Endothelial cell of umbilical vein (primary cell): ENCODE results near the gene SLC25A22. TPM values are rescaled to one million over a fixed set of nuclear protein-coding genes. Genes with fewer than 3 reads are reported as not detected.

Source experiments
- BruUV-seq: library from RNA; stranded (reverse); fragments of 400-500 nt; replicated peaks from 2 replicates; lab custom pipeline; 2021; lab: Mats Ljungman, UMichigan
- CTCF ChIA-PET: fragments of 300-600, 350-600 bp; sonication (Branson Sonifier 250); formaldehyde crosslinking; loops from one replicate; lab custom pipeline; 2021; ENCODE audit warnings: antibody characterized with exemption, inconsistent platforms; lab: Charles Lee
- POLR2A ChIA-PET: fragments of 300-600, 350-600 bp; sonication (Branson Sonifier 250); formaldehyde crosslinking; loops from one replicate; lab custom pipeline; 2021; ENCODE audit warnings: antibody characterized with exemption, inconsistent platforms; lab: Charles Lee
- DNase-seq: peaks from one replicate; pipeline ENCODE4 v3.0.0-alpha.2; 2011; ENCODE audit warnings: low read depth, low spot score
- FAIRE-seq: peaks from 2 replicates; lab custom pipeline; 2011; peaks lifted over from hg19 to GRCh38; lab: Jason Lieb, UNC
- H2AFZ ChIP-seq: 2 replicates; pipeline ENCODE4 v1.6.0; 2012; ENCODE audit warnings: low read depth, low read length, control low read depth, inconsistent platforms
- H3K27ac ChIP-seq: 2 replicates; pipeline ENCODE4 v1.5.1; 2011; ENCODE audit warnings: low read depth, mild to moderate bottlenecking, control low read depth, low read length, moderate library complexity; ENCODE audit not compliant: insufficient read depth
- H3K27me3 ChIP-seq, 2 experiments: 2 replicates each; pipeline versions ENCODE4 v1.6.0 to v1.6.1; 2011; ENCODE audit warnings: low read length in 2 of 2, mixed read lengths in 1 of 2; ENCODE audit not compliant: control insufficient read depth in 2 of 2, insufficient read depth in 2 of 2
- H3K36me3 ChIP-seq, 2 experiments: 2 replicates in 1 of 2; 3 replicates in 1 of 2; pipeline ENCODE4 v1.5.1; 2011; ENCODE audit warnings: low read length in 2 of 2, mild to moderate bottlenecking in 1 of 2, moderate library complexity in 1 of 2; ENCODE audit not compliant: control insufficient read depth in 2 of 2, insufficient read depth in 2 of 2; ENCODE audit errors: extremely low read depth in 1 of 2
- H3K4me1 ChIP-seq: 3 replicates; pipeline ENCODE4 v1.5.1; 2011; ENCODE audit warnings: mild to moderate bottlenecking, low read length; ENCODE audit not compliant: control insufficient read depth, insufficient read depth; ENCODE audit errors: extremely low read depth
- H3K4me2 ChIP-seq: 2 replicates; pipeline ENCODE4 v1.6.1; 2011; ENCODE audit warnings: low read length, control low read depth, mixed read lengths; ENCODE audit not compliant: insufficient read depth
- H3K4me3 ChIP-seq, 3 experiments: fragments of 200-600 bp in 1 of 3; sonication (generic), shearing (Covaris generic) in 1 of 3; replicated peaks in 1 of 3; 2 replicates each; pipeline ENCODE4 v1.5.1; 2011 to 2016; ENCODE audit warnings: control low read depth in 3 of 3, low read length in 3 of 3, mild to moderate bottlenecking in 2 of 3, inconsistent platforms in 1 of 3, low read depth in 1 of 3, moderate library complexity in 1 of 3; ENCODE audit not compliant: insufficient read depth in 1 of 3
- H3K79me2 ChIP-seq: 2 replicates; pipeline ENCODE4 v1.6.0; 2012; ENCODE audit warnings: low read length, inconsistent platforms; ENCODE audit not compliant: control insufficient read depth, insufficient read depth
- H3K9ac ChIP-seq: replicated peaks from 2 replicates; pipeline ENCODE3; 2011; ENCODE audit warnings: low read length, control low read depth; ENCODE audit not compliant: insufficient read depth; ENCODE audit errors: extremely low read depth
- H3K9me1 ChIP-seq: replicated peaks from 3 replicates; pipeline ENCODE4 v1.6.0; 2011; ENCODE audit warnings: mild to moderate bottlenecking, low read length; ENCODE audit not compliant: control insufficient read depth, insufficient read depth; ENCODE audit errors: extremely low read depth
- H3K9me3 ChIP-seq: replicated peaks from 2 replicates; pipeline ENCODE4 v1.5.1; 2012; ENCODE audit warnings: low read length, inconsistent platforms; ENCODE audit not compliant: control insufficient read depth, insufficient read depth
- H4K20me1 ChIP-seq: replicated peaks from 2 replicates; pipeline ENCODE3; 2011; ENCODE audit warnings: mild to moderate bottlenecking, low read length; ENCODE audit not compliant: control insufficient read depth, insufficient read depth; ENCODE audit errors: extremely low read depth
- CTCF ChIP-seq, 2 donors: IDR thresholded peaks; 1 replicate in 1 of 2; 2 replicates in 1 of 2; pipeline ENCODE4 v1.5.1; 2011; ENCODE audit warnings: low read length in 2 of 2, mild to moderate bottlenecking in 2 of 2, moderate library complexity in 2 of 2, control low read depth in 1 of 2, inconsistent platforms in 1 of 2, low read depth in 1 of 2; ENCODE audit not compliant: insufficient read depth in 1 of 2; ENCODE audit errors: extremely low read depth in 1 of 2
- EZH2 ChIP-seq: IDR thresholded peaks from 2 replicates; pipeline ENCODE4 v1.6.1; 2012; ENCODE audit warnings: borderline replicate concordance, low read depth, mild to moderate bottlenecking, moderate library complexity, low read length, inconsistent platforms; ENCODE audit not compliant: severe bottlenecking
- FOS ChIP-seq: IDR thresholded peaks from 2 replicates; pipeline ENCODE4 v1.6.1; 2011; ENCODE audit warnings: mild to moderate bottlenecking, low read length, moderate library complexity, borderline replicate concordance; ENCODE audit not compliant: insufficient read depth
- GATA2 ChIP-seq: IDR thresholded peaks from 2 replicates; pipeline ENCODE4 v1.7.0; 2011; ENCODE audit warnings: low read depth, mild to moderate bottlenecking, moderate library complexity, mixed read lengths, low read length; ENCODE audit not compliant: insufficient read length, insufficient read depth
- JUN ChIP-seq: IDR thresholded peaks from 2 replicates; pipeline ENCODE4 v1.6.1; 2011; ENCODE audit warnings: borderline replicate concordance, low read depth; ENCODE audit not compliant: insufficient read length, insufficient read depth
- MYC ChIP-seq: IDR thresholded peaks from one replicate; pipeline ENCODE4 v1.6.1; 2011; ENCODE audit warnings: mild to moderate bottlenecking, low read depth, low read length
- POLR2A ChIP-seq: IDR thresholded peaks from 2 replicates; pipeline ENCODE4 v1.6.1; 2012; ENCODE audit warnings: low read depth, mild to moderate bottlenecking, control low read depth, low read length
- POLR2AphosphoS5 ChIP-seq: IDR thresholded peaks from 2 replicates; pipeline ENCODE4 v1.6.1; 2012; ENCODE audit warnings: low read depth, mild to moderate bottlenecking, control low read depth, low read length, moderate library complexity; ENCODE audit not compliant: insufficient read depth
- dilution Hi-C: fragments of 300-500 bp; cut with MboI; formaldehyde crosslinking; loops from one replicate; pipeline ENCODE4 v1.15.0; 2019; ENCODE audit warnings: low sequenced_read_pairs; ENCODE audit not compliant: extremely low pct_ligation_motif_present
- intact Hi-C: fragments of 100-400 bp; cut with micrococcal nuclease; formaldehyde crosslinking; loops from one replicate; pipeline ENCODE4 v1.10.0; 2022
- polyA plus RNA-seq, 4 experiments: library from polyadenylated mRNA; depleted of rRNA in 3 of 4; stranded (reverse) in 3 of 4; unstranded in 1 of 4; fragments of >200 nt; gene quantifications; 2 replicates each; pipeline versions ENCODE4 v1.2.1 to v1.2.3, GENCODE V29; 2011 to 2012; ENCODE audit warnings: missing spikeins in 1 of 4
- total RNA-seq: library from RNA; stranded (reverse); gene quantifications from 2 replicates; pipeline ENCODE4 v1.2.3, GENCODE V29; 2021
- TF ChIP-seq, protein P1 (sequence below): IDR thresholded peaks from 2 replicates; pipeline ENCODE4 v1.6.1; 2011; ENCODE audit not compliant: insufficient read depth, insufficient read length

SLC25A22 gene
- total and polyA plus RNA-seq, 2 donors (not counting 3 experiments of a cell fraction or from before 2014, with no cell fraction given), result 24.5 to 24.9 TPM

- no TSS peak for BruUV-seq
- Histone ChIP-seq H3K27ac (peak within 1 kb of the TSS; percentile 97), H3K36me3 (peaks cover 5 to 25% of the 10 kb centered on the region in 2 experiments), H3K9me3 (no peaks in the 10 kb centered on the region), H3K27me3 (no peaks in the 10 kb centered on the region), H3K4me3 (peak within 1 kb of the TSS; percentile 77 to 90 (median 80)), H3K9me1 (no peaks in the 10 kb centered on the region), H3K9ac (peak within 1 kb of the TSS; percentile 97), H2AFZ (peak within 1 kb of the TSS; percentile 77), H4K20me1 (no peaks in the 10 kb centered on the region), H3K4me2 (peak within 1 kb of the TSS; percentile 96), H3K79me2 (peaks cover 41% of the 10 kb centered on the region), H3K4me1 (peaks cover 26% of the 10 kb centered on the region)
- intact Hi-C loops, result loop anchor here (1.0 kb wide), 3 partner anchors 10 to 35 kb away; no protein-coding TSS in a partner anchor
- ChIA-PET POLR2A (interaction anchor here (0.9 to 1.8 kb wide), 4 partner anchors 10 to 34 kb away, joined by 3 to 23 read pairs (median 6); partner anchors contain the start of genes PNPLA2 and TSPAN4), CTCF (interaction anchor here (1.0 to 1.2 kb wide), 3 partner anchors 10 to 26 kb away, joined by 3 to 6 read pairs (median 4); partner anchors contain the start of genes PNPLA2 and SLC25A22)
- peak; percentile 98 for FAIRE-seq
- dilution Hi-C loops, result no loop called here
- TF ChIP-seq FOS, result no peak
- TF ChIP-seq POLR2AphosphoS5, result peak; percentile 96
- TF ChIP-seq POLR2A, result peak; percentile 92
- TF ChIP-seq GATA2, result no peak
- no peak for TF ChIP-seq CTCF (IDR thresholded peaks at IDR 0.05; ENCODE audit: extremely low read depth in 1 of 2, insufficient read depth in 1 of 2, low read depth in 1 of 2, low read length in 2 of 2)
- TF ChIP-seq MYC, result peak; percentile 66
- TF ChIP-seq, protein P1, sequence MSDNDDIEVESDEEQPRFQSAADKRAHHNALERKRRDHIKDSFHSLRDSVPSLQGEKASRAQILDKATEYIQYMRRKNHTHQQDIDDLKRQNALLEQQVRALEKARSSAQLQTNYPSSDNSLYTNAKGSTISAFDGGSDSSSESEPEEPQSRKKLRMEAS, result peak; percentile 30
- no peak for TF ChIP-seq EZH2
- peak; percentile 65 for TF ChIP-seq JUN
- peak; percentile 96 for DNase-seq
Measured at GRCh38 chr11:809287-810039, 11.4 kb upstream of the SLC25A22 start, which contains the start of gene RPLP2. Gene RPLP2 (plus strand): TSS chr11:809967. CDS start chr11:810235, 268 bp downstream.
